ENCODE data around the gene ARHGDIB.

The ARHGDIB gene

GRCh38 chr12:14993537-14994266, 32.3 kb upstream of the ARHGDIB start:
- TF ChIP-seq, protein P1, sequence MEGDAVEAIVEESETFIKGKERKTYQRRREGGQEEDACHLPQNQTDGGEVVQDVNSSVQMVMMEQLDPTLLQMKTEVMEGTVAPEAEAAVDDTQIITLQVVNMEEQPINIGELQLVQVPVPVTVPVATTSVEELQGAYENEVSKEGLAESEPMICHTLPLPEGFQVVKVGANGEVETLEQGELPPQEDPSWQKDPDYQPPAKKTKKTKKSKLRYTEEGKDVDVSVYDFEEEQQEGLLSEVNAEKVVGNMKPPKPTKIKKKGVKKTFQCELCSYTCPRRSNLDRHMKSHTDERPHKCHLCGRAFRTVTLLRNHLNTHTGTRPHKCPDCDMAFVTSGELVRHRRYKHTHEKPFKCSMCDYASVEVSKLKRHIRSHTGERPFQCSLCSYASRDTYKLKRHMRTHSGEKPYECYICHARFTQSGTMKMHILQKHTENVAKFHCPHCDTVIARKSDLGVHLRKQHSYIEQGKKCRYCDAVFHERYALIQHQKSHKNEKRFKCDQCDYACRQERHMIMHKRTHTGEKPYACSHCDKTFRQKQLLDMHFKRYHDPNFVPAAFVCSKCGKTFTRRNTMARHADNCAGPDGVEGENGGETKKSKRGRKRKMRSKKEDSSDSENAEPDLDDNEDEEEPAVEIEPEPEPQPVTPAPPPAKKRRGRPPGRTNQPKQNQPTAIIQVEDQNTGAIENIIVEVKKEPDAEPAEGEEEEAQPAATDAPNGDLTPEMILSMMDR (IDR thresholded peaks at IDR 0.05; ENCODE audit: low read depth, low read length, missing control alignments), result no peak
- DNase-seq (ENCODE audit: low read depth), result no peak
- in situ Hi-C loops (cut with HindIII; ENCODE audit: low sequenced_read_pairs), result no loop called here
- no peak overlapping the region for H3K4me3 ChIP-seq (ENCODE audit: low read depth, low read length)

DNA sequence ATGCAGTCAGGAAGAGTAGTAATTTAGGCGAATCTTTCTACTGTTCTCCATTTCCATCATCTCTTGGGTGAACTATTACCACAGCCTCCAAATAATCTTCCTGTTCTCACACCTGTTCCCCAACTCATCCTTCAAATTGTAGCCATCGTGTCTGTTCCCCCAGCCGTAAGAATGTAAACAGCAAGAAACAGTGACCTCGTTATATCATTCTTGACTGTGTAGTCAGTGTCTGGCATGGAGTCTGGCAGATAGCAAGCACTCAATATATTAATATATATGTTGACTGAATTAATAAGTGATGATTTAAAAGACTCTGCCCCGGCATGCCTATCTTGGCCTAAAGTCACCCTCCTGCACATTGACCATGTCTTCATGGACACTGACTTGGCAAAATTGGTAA, 31.7 kb upstream of the ARHGDIB start:
- no peak overlapping the region for H3K4me3 ChIP-seq (ENCODE audit: low read depth, low read length)
- TF ChIP-seq, protein P1 (IDR thresholded peaks at IDR 0.05; ENCODE audit: low read depth, low read length, missing control alignments), result no peak
- in situ Hi-C loops (cut with HindIII; ENCODE audit: low sequenced_read_pairs), result no loop called here
- DNase-seq (ENCODE audit: low read depth), result no peak

DNA sequence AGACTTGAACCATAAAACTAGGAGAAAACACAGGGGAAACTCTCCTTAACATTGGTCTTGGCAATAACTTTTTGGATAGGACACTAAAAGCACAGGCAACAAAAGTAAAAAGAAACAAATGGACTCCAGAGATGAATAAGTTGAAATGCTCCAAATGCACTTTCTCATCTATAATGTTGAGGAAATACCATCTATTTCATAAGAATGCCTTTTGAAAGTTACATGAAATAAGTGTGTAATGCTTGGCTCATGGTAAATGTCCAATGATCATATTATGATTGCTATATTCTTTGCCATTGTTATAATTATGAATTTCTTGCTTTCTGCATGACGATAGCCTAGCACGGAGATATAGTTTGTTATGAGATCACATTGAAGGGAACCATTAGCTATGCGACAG, 31.3 kb upstream of the ARHGDIB start:
- no peak overlapping the region for H3K4me3 ChIP-seq (ENCODE audit: low read depth, low read length)
- TF ChIP-seq, protein P1 (IDR thresholded peaks at IDR 0.05; ENCODE audit: low read depth, low read length, missing control alignments), result no peak
- in situ Hi-C loops (cut with HindIII; ENCODE audit: low sequenced_read_pairs), result no loop called here
- DNase-seq (ENCODE audit: low read depth), result no peak

DNA sequence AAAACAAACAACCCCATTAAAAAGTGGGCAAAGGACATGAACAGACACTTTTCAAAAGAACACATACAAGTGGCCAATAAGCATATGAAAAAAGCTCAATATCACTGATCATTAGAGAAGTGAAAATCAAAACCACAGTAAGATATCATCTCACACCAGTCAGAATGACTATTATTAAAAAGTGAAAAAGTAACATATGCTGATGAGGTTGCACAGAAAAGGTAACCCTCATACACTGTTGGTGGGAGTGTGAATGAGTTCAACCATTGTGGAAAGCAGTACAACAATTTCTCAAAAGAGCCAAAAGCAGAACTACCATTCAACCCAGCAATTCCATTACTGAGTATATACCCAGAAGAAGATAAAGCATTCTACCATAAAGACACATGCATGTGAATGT, 29.7 kb upstream of the ARHGDIB start:
- in situ Hi-C loops (cut with HindIII; ENCODE audit: low sequenced_read_pairs), result no loop called here
- no peak for DNase-seq (ENCODE audit: low read depth)
- H3K4me3 ChIP-seq (ENCODE audit: low read depth, low read length), result no peak overlapping the region
- TF ChIP-seq, protein P1 (IDR thresholded peaks at IDR 0.05; ENCODE audit: low read depth, low read length, missing control alignments), result no peak

DNA sequence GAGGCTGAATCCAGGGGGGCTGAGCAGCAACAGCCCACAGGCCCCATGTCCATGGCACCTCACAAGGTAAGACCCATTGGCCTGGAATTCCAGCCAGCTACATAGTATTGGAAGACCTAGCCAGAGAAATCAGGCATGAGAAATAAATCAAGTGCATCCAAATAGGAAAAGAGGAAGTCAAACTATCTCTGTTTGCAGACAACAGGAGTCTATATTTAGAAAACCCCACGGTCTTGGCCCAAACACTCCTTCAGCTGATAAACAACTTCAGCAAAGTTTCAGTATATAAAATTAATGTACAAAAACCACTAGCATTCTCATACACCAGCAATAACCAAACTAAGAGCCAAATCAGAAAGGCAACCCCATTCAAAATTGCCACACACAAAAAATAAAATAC, 28.4 kb upstream of the ARHGDIB start:
- DNase-seq (ENCODE audit: low read depth), result no peak
- TF ChIP-seq, protein P1 (IDR thresholded peaks at IDR 0.05; ENCODE audit: low read depth, low read length, missing control alignments), result no peak
- in situ Hi-C loops (cut with HindIII; ENCODE audit: low sequenced_read_pairs), result no loop called here
- no peak overlapping the region for H3K4me3 ChIP-seq (ENCODE audit: low read depth, low read length)

- H3K4me3 ChIP-seq (ENCODE audit: low read depth, low read length), result no peak overlapping the region
- no peak for DNase-seq (ENCODE audit: low read depth)
- TF ChIP-seq, protein P1 (IDR thresholded peaks at IDR 0.05; ENCODE audit: low read depth, low read length, missing control alignments), result no peak
- in situ Hi-C loops (cut with HindIII; ENCODE audit: low sequenced_read_pairs), result no loop called here
Measured at GRCh38 chr12:14988035-14988434, 26.6 kb upstream of the ARHGDIB start.
